Islet precursor cell (in vitro differentiated cells): ENCODE data around the gene PCNX1.

ENCODE experiments used
- DNase-seq: peaks from one replicate; pipeline ENCODE4 v3.0.0-alpha.2; 2018

The PCNX1 gene

GRCh38 chr14:70889555-70889954 lies 17.7 kb upstream of the PCNX1 start:
- no peak for DNase-seq

- DNase-seq: no peak
These were observed 16.2 kb upstream of the PCNX1 start for GRCh38 chr14:70890826-70891659.

DNA sequence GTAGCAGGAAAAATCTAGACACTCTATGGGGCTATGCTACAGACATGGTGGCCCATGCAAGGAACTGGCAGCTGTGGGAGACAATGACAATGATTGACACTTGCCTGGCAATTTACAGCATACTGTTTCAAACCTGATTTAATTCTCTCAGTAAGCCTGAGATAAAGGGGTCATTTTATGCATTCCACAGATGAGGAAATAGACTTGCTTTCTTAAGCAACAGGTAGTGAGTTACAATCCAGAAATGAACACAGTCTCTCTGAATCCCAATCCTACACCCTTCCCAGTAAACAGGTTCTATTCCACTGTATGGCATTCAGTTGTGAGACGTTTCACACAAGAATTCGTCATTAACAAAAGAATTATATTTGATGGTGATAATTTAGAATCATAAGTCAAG lies 15.5 kb upstream of the PCNX1 start:
- no peak for DNase-seq

DNA sequence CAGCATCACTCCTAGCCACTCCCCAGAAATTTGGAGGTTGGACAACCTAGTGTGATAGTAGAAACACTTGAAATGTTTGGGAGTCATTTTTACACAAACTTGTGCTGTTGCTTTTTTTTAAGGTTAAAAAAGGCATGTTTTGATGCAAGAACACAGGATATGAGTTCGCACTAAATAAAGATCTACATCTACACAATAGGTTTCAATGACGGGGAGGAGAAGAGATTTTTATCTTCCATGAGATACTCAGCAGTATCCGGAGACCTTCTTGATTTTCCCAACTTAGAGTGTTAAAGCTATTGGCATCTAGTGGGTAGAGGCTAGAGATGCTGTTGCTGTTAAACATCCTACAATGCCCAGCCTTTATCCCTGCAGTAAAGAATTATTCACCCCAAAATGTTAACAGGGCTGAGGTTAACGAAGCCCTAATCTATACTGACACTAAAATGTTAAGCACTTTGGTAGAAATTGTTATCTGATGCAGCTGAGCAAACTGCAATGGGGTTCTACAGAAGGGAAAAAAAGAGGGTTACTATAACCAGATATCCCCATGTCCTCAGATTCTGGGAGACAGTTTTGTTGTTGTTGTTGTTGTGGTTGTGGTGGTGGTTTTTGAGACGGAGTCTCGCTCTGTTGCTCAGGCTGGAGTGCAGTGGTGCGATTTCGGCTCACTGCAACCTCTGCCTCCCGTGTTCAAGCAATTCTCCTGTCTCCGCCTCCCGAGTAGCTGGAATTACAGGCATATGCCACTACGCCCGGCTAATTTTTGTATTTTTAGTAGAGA lies 14.0 kb upstream of the PCNX1 start:
- DNase-seq: no peak

GRCh38 chr14:70893858-70894291 lies 13.4 kb upstream of the PCNX1 start:
- DNase-seq: no peak

DNA sequence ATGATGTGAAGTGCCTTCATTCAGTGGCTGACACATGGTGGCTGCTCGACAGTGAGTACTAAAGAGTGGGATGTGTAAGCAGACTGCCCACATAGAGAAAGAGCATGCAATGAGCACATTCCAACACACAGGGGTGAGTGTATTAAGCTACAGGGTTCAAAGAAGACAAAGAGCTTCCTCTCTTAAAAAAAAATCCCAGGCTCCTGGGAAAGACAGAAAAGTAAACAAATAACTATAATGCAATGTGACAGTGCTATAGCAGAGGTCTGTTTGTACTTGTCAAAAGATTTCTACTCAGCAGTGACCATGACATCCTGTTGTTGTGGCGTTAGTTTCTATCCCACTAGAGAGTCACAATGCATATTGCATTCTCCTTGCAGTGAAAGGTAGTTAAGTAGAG lies 12.4 kb upstream of the PCNX1 start:
- no peak for DNase-seq

DNA sequence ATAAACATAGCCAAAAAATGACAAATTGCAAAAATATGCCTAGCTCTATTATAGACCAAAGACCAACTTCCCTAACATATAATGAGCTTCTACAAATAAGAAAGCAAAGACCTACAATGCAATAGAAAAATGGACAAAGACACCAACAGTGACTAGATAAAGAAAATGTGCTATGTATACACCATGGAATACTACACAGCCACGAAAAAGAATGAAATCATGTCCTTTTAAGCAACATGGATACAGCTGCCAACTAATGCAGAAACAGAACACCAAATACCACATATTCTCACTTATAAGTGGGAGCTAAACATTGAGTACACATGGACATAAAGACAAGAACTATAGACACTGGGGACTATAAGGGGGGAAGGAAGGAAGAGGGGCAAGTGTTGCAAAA lies 10.9 kb upstream of the PCNX1 start:
- DNase-seq: no peak

DNA sequence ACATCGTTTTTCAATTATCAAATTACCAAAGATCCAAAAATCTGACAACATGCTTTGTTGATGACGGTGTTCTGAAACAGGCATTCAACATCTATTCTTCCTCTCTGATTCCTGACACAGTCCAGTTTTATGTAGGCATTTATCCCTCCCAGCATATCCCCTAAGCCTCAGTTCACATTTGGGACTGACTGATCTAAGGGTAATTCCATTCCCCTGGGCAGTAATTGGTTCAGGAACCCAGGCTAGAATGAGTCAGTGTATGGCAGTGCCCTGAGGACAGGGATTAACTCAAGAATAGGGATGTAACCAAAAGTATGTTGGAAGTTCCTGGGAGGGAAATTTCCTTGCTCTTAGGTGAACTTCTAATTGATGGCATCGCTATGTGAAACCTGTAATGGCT lies 10.3 kb upstream of the PCNX1 start:
- DNase-seq: no peak

DNA sequence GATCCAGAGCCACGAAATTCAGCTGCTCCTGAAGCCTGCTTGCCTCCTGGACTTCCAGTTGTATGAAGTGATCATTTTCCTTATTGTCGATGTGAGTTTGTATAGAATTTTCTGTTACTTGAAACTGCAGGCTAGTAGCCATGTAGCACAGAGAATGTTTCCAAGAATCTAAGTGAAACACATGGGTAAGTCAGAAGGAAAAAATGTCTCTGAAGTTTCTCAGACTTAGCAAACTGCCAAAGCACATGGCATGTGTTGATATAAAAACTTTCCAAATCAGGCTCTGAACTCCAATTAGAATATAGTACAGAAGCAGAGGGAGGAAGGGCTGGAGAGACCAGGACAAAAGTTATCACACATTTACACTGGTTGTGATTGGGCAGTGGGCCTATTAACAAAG lies 9.8 kb upstream of the PCNX1 start:
- no peak for DNase-seq

DNA sequence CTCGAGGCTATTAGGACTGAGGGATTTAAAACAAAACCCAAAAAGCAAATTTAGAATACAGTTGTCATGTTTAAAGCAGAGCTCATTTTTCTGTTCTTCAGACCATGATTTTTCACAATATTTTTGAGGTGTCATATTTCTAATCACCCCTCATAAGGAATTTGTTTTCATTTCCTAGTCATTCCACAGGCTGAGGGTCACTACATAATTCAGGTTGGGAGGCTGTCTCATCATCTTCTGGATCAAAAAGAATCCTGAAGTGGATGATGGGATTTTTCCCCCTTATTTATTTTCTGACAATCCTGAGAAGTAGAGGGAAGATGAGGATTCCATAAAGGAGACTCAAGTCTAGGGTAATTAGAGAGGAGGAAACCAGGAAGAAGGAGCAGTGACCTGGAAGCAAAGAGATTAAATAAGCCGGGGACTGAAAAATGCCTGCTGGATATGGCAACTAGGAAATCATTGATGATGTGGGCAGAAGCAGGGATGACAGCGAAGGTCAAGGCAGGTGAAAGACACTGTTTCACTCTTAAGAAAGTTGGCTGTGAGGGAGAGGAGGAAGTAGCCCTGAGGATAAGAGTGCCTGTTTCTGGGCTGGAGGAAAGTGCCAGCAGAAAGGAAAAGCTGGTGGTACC lies 9.0 kb upstream of the PCNX1 start:
- no peak for DNase-seq

GRCh38 chr14:70901269-70901668 lies 6.0 kb upstream of the PCNX1 start:
- DNase-seq: no peak

DNA sequence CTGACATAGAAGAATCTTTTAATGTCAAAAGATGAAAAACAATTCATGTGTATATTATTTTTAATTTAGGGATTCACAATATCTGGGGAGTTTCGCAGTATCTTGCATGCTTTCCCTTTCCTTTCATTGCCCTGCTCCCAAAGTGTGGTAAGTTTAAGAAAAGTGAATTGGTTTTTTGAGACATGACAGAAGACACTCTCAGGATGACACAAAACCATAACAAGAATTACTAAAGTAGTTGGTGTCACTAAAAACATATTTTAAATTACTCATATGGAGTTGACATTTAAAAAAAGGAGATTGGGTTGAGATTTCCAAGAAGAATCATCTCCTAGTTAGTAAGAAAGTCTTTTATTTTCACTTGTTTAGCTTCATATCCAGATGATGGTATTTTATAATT lies 5.1 kb upstream of the PCNX1 start:
- no peak for DNase-seq

- no peak for DNase-seq
These were observed 2.9 kb upstream of the PCNX1 start for GRCh38 chr14:70904373-70904772.

DNA sequence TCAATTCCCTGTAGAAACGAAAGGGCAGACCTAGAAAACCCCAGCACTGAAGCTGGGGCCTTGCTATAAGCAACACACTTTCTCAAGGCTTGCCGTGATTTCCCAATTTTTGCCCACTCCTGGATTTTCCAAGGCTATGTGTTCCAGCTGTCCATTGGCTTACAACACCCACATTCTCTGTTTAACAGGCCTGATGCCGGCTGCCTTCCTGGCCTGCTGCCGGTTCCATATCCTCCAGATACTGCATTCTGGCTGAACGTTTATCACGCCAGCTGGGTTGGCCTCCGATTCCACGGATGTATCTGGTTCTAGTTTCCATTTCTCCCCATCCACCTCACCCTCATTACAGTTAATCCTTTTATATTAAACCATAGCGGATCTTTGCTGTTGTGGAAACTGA lies 2.0 kb upstream of the PCNX1 start:
- DNase-seq: no peak

GRCh38 chr14:70906793-70907175 lies 475 bp upstream of the PCNX1 start:
- DNase-seq: no peak

GRCh38 chr14:70907996-70908934 lies 1.0 kb downstream of the PCNX1 start:
- peak; percentile 70 for DNase-seq

DNA sequence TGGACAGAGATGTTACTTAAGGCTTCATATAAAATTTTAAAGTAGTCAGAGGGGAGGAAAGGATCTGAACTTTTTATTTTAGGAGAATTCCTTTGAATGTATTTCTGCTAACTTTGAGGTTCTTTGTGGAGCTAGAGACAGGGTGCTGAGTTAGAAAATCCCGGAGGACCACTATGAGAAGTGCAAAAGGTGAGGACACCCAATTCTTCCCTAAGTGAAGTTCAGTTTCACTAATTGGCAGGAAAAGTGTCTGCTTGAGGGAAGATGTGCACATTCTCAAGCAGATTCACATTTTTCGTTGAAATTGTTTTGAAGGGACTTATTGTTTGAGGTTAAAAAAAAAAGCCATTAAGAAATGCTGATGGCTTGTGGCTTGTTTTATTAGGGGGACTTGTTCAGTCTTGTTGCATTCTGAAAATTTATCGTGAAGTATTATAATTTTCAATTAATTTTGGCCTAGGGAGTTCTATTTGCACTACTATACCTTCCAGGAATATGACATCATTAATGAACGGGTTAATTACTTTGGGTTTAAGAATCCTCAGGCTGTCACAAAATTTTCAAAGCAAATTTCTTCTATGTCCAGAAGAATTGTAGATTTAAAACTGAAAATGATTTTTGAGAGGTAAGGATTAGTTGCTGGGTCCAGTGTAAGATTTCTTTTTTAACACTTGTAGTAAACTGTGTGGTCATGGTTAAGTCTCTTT lies 1.8 kb downstream of the PCNX1 start:
- no peak for DNase-seq

DNA sequence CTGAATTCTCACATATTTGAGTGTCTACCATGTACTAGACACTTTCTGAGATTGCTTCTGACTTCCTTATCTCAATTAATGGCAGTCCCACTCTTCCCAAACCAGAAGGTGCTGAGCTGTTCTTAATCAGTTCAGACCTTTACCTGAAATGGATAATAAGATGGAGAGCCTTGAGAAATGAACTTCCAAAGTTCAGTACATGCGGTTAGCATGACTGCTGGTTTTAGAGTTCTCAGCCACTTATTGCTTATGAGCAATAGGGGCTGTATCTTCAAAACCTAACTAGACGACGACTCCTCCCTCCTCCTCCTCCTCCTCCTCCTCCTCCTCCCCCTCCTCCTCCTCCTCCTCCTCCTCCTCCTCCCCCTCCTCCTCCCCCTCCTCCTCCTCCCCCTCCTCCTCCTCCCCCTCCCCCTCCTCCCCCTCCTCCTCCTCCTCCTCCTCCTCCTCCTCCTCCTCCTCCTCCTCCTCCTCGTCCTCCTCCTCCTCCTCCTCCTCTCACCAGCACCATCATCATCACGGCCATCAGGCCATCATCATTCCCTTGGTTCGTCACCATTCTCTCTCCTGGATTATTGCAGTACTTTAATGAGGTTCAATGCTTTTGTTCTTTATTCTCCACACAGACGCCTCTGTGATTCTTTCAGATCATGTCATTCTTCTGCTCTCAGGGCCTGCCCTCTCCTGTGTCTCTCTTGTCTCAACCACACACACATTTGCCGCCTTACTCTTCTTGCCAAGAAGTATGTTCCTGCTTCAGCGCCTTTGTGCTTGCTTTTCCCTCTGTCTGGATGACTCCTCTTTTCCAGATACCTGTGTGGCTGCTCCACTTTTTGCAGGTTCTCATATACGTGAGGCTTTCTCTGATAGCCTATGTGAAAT lies 2.7 kb downstream of the PCNX1 start:
- no peak for DNase-seq

- no peak for DNase-seq
These were observed 8.2 kb downstream of the PCNX1 start for GRCh38 chr14:70915415-70915814.

DNA sequence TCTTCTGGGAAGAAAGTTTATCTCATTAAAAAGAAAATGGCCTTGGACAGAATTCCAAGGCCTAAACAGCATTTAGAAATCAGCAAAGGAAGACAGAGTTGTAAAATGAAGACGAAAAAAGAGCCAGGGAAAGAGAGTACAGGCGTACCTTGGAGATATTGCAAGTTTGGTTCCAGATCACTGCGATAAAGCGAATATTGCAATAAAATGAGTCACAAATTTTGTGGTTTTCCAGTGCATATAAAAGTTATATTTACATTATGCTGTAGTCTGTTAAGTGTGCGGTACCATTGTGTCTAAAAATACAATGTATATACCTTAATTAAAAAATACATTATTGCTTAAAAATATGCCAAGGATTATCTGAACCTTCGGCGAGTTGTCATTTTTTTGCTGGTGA lies 9.0 kb downstream of the PCNX1 start:
- DNase-seq: no peak

DNA sequence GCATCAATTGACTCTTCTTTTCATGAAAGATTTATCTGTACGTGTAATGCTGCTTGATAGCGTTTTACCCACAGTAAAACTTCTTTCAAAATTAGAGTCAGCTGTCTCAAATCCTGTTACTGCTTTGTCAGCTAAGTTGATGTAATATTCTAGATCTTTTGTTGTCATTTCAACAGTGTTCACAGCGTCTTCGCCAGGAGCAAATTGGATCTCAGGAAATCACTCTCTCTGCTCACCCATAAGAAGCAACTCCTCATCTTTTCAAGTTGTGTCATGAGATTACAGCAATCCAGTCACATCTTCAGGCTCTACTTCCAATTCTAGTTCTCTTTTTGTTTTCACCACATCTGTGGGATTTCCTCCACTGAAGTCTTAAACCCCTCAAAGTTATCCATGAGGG lies 9.5 kb downstream of the PCNX1 start:
- no peak for DNase-seq
